Measurements from ENCODE around the gene APPL1.

Gene APPL1

GRCh38 chr3:57227930-57228751 lies 612 bp downstream of the APPL1 start:
- Histone ChIP-seq H3K4me3 (ENCODE audit: low read length in 2 of 2) (peak overlapping the region; percentile 89 to 98), H3K9me3 (ENCODE audit: control insufficient read depth in 2 of 2, low read length in 2 of 2) (no peaks in the 10 kb centered on the region), H3K4me1 (ENCODE audit: control insufficient read depth, insufficient read depth, low read length) (peaks cover 9% of the 10 kb centered on the region), H3K9ac (ENCODE audit: low read length in 2 of 2) (peak overlapping the region; percentile 76 to 91), H3K27me3 (ENCODE audit: control insufficient read depth in 1 of 2, insufficient read depth in 2 of 2, low read length in 2 of 2) (no peaks in the 10 kb centered on the region), H3K27ac (ENCODE audit: low read length) (peak overlapping the region; percentile 64), H3K36me3 (ENCODE audit: control insufficient read depth in 2 of 2, insufficient read depth in 2 of 2, low read length in 2 of 2) (no peaks in the 10 kb centered on the region)

GRCh38 chr3:57230006-57230405 lies 2.5 kb downstream of the APPL1 start:
- no peak overlapping the region for H3K9ac ChIP-seq (ENCODE audit: low read length in 2 of 2)
- no peak overlapping the region for H3K27ac ChIP-seq (ENCODE audit: low read length)
- H3K27me3 ChIP-seq (ENCODE audit: control insufficient read depth in 1 of 2, insufficient read depth in 2 of 2, low read length in 2 of 2): no peaks in the 10 kb centered on the region
- H3K4me3 ChIP-seq (ENCODE audit: low read length in 2 of 2): no peak overlapping the region
- H3K9me3 ChIP-seq (ENCODE audit: control insufficient read depth in 2 of 2, low read length in 2 of 2): no peaks in the 10 kb centered on the region
- H3K4me1 ChIP-seq (ENCODE audit: control insufficient read depth, insufficient read depth, low read length): peaks cover 9% of the 10 kb centered on the region
- no peaks in the 10 kb centered on the region for H3K36me3 ChIP-seq (ENCODE audit: control insufficient read depth in 2 of 2, insufficient read depth in 2 of 2, low read length in 2 of 2)

DNA sequence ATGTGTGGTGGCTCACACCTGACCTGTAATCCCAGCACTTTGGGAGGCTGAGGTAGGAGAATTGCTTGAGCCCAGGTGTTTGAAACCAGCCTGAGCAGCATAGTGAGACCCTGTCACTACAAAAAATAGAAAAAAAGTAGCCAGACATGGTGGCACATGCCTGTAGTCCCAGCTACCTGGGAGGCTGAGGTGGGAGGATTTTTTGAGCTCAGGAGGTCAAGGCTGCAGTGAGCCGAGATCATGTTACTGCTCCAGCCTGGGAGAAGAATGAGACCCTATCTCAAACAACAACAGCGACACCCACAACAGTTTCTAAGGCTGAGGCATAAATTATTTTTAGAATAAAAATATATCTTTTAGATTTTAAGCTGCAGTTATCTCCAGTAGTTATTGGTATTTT lies 6.3 kb downstream of the APPL1 start:
- Histone ChIP-seq H3K27ac (ENCODE audit: low read length) (no peak overlapping the region), H3K9ac (ENCODE audit: low read length in 2 of 2) (no peak overlapping the region), H3K36me3 (ENCODE audit: control insufficient read depth in 2 of 2, insufficient read depth in 2 of 2, low read length in 2 of 2) (peaks cover 0 to 8% of the 10 kb centered on the region in 2 donors), H3K4me3 (ENCODE audit: low read length in 2 of 2) (no peak overlapping the region), H3K4me1 (ENCODE audit: control insufficient read depth, insufficient read depth, low read length) (peaks cover 5% of the 10 kb centered on the region), H3K27me3 (ENCODE audit: control insufficient read depth in 1 of 2, insufficient read depth in 2 of 2, low read length in 2 of 2) (no peaks in the 10 kb centered on the region), H3K9me3 (ENCODE audit: control insufficient read depth in 2 of 2, low read length in 2 of 2) (no peaks in the 10 kb centered on the region)

DNA sequence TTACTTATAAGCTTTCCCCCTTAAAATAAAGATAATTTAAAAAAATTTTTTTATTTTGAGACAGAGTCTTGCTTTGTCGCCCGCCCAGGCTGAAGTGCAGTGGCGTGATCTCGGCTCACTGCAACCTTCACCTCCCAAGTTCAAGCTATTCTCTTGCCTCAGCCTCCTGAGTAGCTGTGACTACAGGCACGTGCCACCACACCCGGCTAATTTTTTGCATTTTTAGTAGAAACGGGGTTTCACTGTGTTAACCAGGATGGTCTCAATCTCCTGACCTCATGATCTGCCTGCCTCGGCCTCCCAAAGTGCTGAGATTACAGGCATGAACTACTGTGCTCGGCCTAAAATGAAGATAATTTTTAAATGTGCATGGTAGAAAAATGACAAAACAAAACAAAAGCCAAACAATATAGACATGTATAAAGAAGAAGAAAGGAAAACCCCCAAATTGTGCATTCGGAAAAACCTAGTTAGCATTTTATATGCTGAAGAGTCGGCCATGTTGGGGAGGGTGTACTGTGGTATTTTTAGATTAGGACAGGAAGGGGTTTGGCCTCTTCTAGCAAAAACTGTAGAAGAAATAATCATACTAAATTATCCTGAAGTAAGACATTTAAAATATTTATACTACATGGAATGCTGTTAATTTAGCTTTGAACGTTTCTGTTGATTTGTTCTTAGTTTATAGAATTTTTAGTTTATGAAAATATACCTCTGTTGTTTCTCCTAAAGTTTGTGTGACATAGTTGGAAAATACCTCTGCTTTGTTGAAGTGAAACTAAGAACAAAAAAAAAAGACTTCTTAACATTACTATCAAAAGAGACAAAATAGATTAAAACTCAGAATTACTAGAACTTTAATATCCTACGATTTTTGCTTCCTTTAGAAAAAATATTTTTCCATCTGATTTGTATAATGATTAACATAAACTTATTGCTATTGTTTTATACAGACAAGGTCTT lies 7.4 kb downstream of the APPL1 start:
- no peak overlapping the region for H3K9ac ChIP-seq (ENCODE audit: low read length in 2 of 2)
- no peak overlapping the region for H3K4me3 ChIP-seq (ENCODE audit: low read length in 2 of 2)
- H3K4me1 ChIP-seq (ENCODE audit: control insufficient read depth, insufficient read depth, low read length): no peaks in the 10 kb centered on the region
- H3K9me3 ChIP-seq (ENCODE audit: control insufficient read depth in 2 of 2, low read length in 2 of 2): no peaks in the 10 kb centered on the region
- no peaks in the 10 kb centered on the region for H3K27me3 ChIP-seq (ENCODE audit: control insufficient read depth in 1 of 2, insufficient read depth in 2 of 2, low read length in 2 of 2)
- peaks cover 0 to 12% of the 10 kb centered on the region in 2 donors for H3K36me3 ChIP-seq (ENCODE audit: control insufficient read depth in 2 of 2, insufficient read depth in 2 of 2, low read length in 2 of 2)
- no peak overlapping the region for H3K27ac ChIP-seq (ENCODE audit: low read length)

- peaks cover 23 to 52% of the 10 kb centered on the region in 2 donors for H3K36me3 ChIP-seq (ENCODE audit: control insufficient read depth in 2 of 2, insufficient read depth in 2 of 2, low read length in 2 of 2)
- no peaks in the 10 kb centered on the region for H3K4me1 ChIP-seq (ENCODE audit: control insufficient read depth, insufficient read depth, low read length)
- H3K27ac ChIP-seq (ENCODE audit: low read length): no peak overlapping the region
- H3K9me3 ChIP-seq (ENCODE audit: control insufficient read depth in 2 of 2, low read length in 2 of 2): no peaks in the 10 kb centered on the region
- no peak overlapping the region for H3K4me3 ChIP-seq (ENCODE audit: low read length in 2 of 2)
- H3K9ac ChIP-seq (ENCODE audit: low read length in 2 of 2): no peak overlapping the region
- no peaks in the 10 kb centered on the region for H3K27me3 ChIP-seq (ENCODE audit: control insufficient read depth in 1 of 2, insufficient read depth in 2 of 2, low read length in 2 of 2)
These were observed 17.4 kb downstream of the APPL1 start for GRCh38 chr3:57244946-57245345.

DNA sequence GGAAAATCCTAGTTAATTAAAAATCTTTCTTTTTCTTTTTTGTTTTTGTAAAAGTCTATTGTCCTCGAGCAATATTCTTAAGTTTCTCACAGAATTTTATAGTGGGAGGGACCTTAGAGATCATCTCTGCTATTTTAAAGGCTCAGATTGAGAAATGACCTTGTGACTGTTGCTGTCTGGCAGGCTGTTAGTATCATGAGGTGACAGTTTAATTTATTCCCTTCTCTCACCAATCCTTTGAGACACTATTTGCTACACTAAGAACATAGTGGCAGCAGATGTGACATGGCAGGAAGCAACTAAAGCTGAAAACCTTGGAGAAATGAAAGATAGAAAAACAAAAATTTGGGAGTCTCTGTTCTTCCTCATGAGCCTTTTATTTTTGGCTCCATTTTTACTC lies 24.9 kb downstream of the APPL1 start:
- Histone ChIP-seq H3K9me3 (ENCODE audit: control insufficient read depth in 2 of 2, low read length in 2 of 2) (no peaks in the 10 kb centered on the region), H3K9ac (ENCODE audit: low read length in 2 of 2) (no peak overlapping the region), H3K27ac (ENCODE audit: low read length) (no peak overlapping the region), H3K36me3 (ENCODE audit: control insufficient read depth in 2 of 2, insufficient read depth in 2 of 2, low read length in 2 of 2) (peaks cover 20 to 22% of the 10 kb centered on the region in 2 donors), H3K4me1 (ENCODE audit: control insufficient read depth, insufficient read depth, low read length) (no peaks in the 10 kb centered on the region), H3K4me3 (ENCODE audit: low read length in 2 of 2) (no peak overlapping the region), H3K27me3 (ENCODE audit: control insufficient read depth in 1 of 2, insufficient read depth in 2 of 2, low read length in 2 of 2) (no peaks in the 10 kb centered on the region)

DNA sequence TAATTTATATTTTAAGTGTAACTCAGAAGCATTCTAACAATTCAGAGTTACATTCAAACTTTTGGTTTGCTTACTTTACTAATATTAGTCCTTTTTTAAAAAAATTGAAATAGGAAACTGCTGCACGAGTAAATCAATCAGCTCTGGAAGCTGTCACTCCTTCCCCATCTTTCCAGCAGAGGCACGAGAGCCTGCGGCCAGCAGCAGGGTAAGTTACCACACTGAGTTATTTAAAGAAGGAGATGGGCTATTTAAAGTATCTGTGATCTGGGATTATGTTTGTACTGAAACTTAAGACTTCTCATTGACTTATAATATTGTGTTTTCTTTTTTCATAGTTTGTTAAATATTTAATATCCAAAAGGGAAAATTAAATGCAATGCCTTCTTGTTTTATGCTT lies 29.3 kb downstream of the APPL1 start:
- H3K4me1 ChIP-seq (ENCODE audit: control insufficient read depth, insufficient read depth, low read length): no peaks in the 10 kb centered on the region
- H3K27ac ChIP-seq (ENCODE audit: low read length): no peak overlapping the region
- no peaks in the 10 kb centered on the region for H3K9me3 ChIP-seq (ENCODE audit: control insufficient read depth in 2 of 2, low read length in 2 of 2)
- peaks cover 32 to 34% of the 10 kb centered on the region in 2 donors for H3K36me3 ChIP-seq (ENCODE audit: control insufficient read depth in 2 of 2, insufficient read depth in 2 of 2, low read length in 2 of 2)
- no peaks in the 10 kb centered on the region for H3K27me3 ChIP-seq (ENCODE audit: control insufficient read depth in 1 of 2, insufficient read depth in 2 of 2, low read length in 2 of 2)
- no peak overlapping the region for H3K4me3 ChIP-seq (ENCODE audit: low read length in 2 of 2)
- no peak overlapping the region for H3K9ac ChIP-seq (ENCODE audit: low read length in 2 of 2)

GRCh38 chr3:57257678-57258077 lies 30.1 kb downstream of the APPL1 start:
- Histone ChIP-seq H3K4me1 (ENCODE audit: control insufficient read depth, insufficient read depth, low read length) (no peaks in the 10 kb centered on the region), H3K9me3 (ENCODE audit: control insufficient read depth in 2 of 2, low read length in 2 of 2) (no peaks in the 10 kb centered on the region), H3K27me3 (ENCODE audit: control insufficient read depth in 1 of 2, insufficient read depth in 2 of 2, low read length in 2 of 2) (no peaks in the 10 kb centered on the region), H3K36me3 (ENCODE audit: control insufficient read depth in 2 of 2, insufficient read depth in 2 of 2, low read length in 2 of 2) (peaks cover 32 to 34% of the 10 kb centered on the region in 2 donors), H3K27ac (ENCODE audit: low read length) (no peak overlapping the region), H3K9ac (ENCODE audit: low read length in 2 of 2) (no peak overlapping the region), H3K4me3 (ENCODE audit: low read length in 2 of 2) (no peak overlapping the region)

DNA sequence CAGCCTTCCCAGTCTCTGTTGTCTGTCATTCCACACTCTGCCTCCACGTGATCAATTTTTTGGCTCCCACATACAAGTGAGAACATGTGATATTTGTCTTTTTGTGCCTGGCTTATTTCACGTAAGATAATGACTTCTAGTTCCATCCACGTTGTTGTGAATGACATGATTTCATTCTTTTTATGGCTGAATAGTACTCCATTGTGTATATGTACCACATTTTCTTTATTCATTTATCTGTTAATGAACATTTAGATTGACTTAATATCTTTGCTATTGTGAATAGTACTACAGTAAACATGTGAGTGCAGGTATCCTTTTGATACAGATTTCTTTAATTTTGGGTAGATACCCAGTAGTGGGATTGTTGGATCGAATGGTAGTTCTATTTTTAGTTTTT lies 33.6 kb downstream of the APPL1 start:
- no peak overlapping the region for H3K9ac ChIP-seq (ENCODE audit: low read length in 2 of 2)
- no peak overlapping the region for H3K27ac ChIP-seq (ENCODE audit: low read length)
- peaks cover 34 to 42% of the 10 kb centered on the region in 2 donors for H3K36me3 ChIP-seq (ENCODE audit: control insufficient read depth in 2 of 2, insufficient read depth in 2 of 2, low read length in 2 of 2)
- no peaks in the 10 kb centered on the region for H3K9me3 ChIP-seq (ENCODE audit: control insufficient read depth in 2 of 2, low read length in 2 of 2)
- H3K27me3 ChIP-seq (ENCODE audit: control insufficient read depth in 1 of 2, insufficient read depth in 2 of 2, low read length in 2 of 2): no peaks in the 10 kb centered on the region
- H3K4me3 ChIP-seq (ENCODE audit: low read length in 2 of 2): no peak overlapping the region
- H3K4me1 ChIP-seq (ENCODE audit: control insufficient read depth, insufficient read depth, low read length): no peaks in the 10 kb centered on the region

- no peaks in the 10 kb centered on the region for H3K27me3 ChIP-seq (ENCODE audit: control insufficient read depth in 1 of 2, insufficient read depth in 2 of 2, low read length in 2 of 2)
- H3K9ac ChIP-seq (ENCODE audit: low read length in 2 of 2): no peak overlapping the region
- H3K9me3 ChIP-seq (ENCODE audit: control insufficient read depth in 2 of 2, low read length in 2 of 2): no peaks in the 10 kb centered on the region
- H3K27ac ChIP-seq (ENCODE audit: low read length): no peak overlapping the region
- peaks cover 31 to 45% of the 10 kb centered on the region in 2 donors for H3K36me3 ChIP-seq (ENCODE audit: control insufficient read depth in 2 of 2, insufficient read depth in 2 of 2, low read length in 2 of 2)
- H3K4me3 ChIP-seq (ENCODE audit: low read length in 2 of 2): no peak overlapping the region
- no peaks in the 10 kb centered on the region for H3K4me1 ChIP-seq (ENCODE audit: control insufficient read depth, insufficient read depth, low read length)
These were observed 34.4 kb downstream of the APPL1 start for GRCh38 chr3:57261929-57262328.

All from stomach smooth muscle (tissue), 2 donors.